Liver (tissue), 3 donors: ENCODE data around the gene LRRC36.

Source experiments
- CTCF ChIP-seq: fragments of 150-350 bp; IDR thresholded peaks from 2 replicates; pipeline ENCODE4 v1.5.1; 2017; ENCODE audit warnings: improper control_type of control experiment, low read depth, low read length; ENCODE audit not compliant: missing input control
- EGR1 ChIP-seq, 2 donors: IDR thresholded peaks; 2 replicates each; pipeline ENCODE4 v1.6.1; 2016 to 2018; ENCODE audit warnings: antibody characterized with exemption in 2 of 2, low read depth in 2 of 2
- FOXA2 ChIP-seq: IDR thresholded peaks from 2 replicates; pipeline ENCODE4 v1.6.1; 2016; ENCODE audit warnings: antibody characterized with exemption
- GABPA ChIP-seq, 2 donors: IDR thresholded peaks in 1 of 2; conservative IDR thresholded peaks in 1 of 2; 2 replicates each; pipeline ENCODE4 v1.6.1; 2016; ENCODE audit warnings: antibody characterized with exemption in 2 of 2, mild to moderate bottlenecking in 1 of 2, moderate library complexity in 1 of 2
- HNF4G ChIP-seq: IDR thresholded peaks from 2 replicates; pipeline ENCODE4 v1.6.1; 2016; ENCODE audit warnings: antibody characterized with exemption
- JUND ChIP-seq, 2 donors: IDR thresholded peaks; 2 replicates each; pipeline ENCODE4 v1.6.1; 2016; ENCODE audit warnings: antibody characterized with exemption in 2 of 2
- RAD21 ChIP-seq, 2 donors: IDR thresholded peaks; 2 replicates each; pipeline ENCODE4 v1.6.1; 2016; ENCODE audit warnings: antibody characterized with exemption in 2 of 2, mild to moderate bottlenecking in 2 of 2
- REST ChIP-seq: IDR thresholded peaks from 2 replicates; pipeline ENCODE4 v1.6.1; 2016; ENCODE audit warnings: antibody characterized with exemption, mild to moderate bottlenecking
- RXRA ChIP-seq, 2 donors: IDR thresholded peaks; 2 replicates each; pipeline ENCODE4 v1.6.1; 2017 to 2018; ENCODE audit warnings: antibody characterized with exemption in 2 of 2, mild to moderate bottlenecking in 1 of 2
- SP1 ChIP-seq: IDR thresholded peaks from 2 replicates; pipeline ENCODE4 v1.6.1; 2018; ENCODE audit warnings: antibody characterized with exemption, mild to moderate bottlenecking
- TAF1 ChIP-seq: conservative IDR thresholded peaks from 2 replicates; pipeline ENCODE4 v1.6.1; 2016; ENCODE audit warnings: antibody characterized with exemption, mild to moderate bottlenecking
- YY1 ChIP-seq: IDR thresholded peaks from 2 replicates; pipeline ENCODE4 v1.6.1; 2016; ENCODE audit warnings: antibody characterized with exemption, mild to moderate bottlenecking
- TF ChIP-seq, protein P1 (sequence below): IDR thresholded peaks from 2 replicates; pipeline ENCODE4 v1.6.1; 2016; ENCODE audit warnings: antibody characterized with exemption
- TF ChIP-seq, protein P2 (sequence below): IDR thresholded peaks from 2 replicates; pipeline ENCODE4 v1.6.1; 2016; ENCODE audit warnings: antibody characterized with exemption
- donor health status: healthy.
- donor health status: healthy.

GRCh38 chr16:67333315-67333714 is 6.7 kb downstream of the LRRC36 start:
- TF ChIP-seq REST (no peak), GABPA (IDR thresholded peaks at IDR 0.05 in 1 of 2, conservative IDR thresholded peaks at IDR 0.05 in 1 of 2) (no peak), CTCF (no peak), RXRA (IDR thresholded peaks at IDR 0.05) (no peak), YY1 (no peak), RAD21 (IDR thresholded peaks at IDR 0.05) (no peak), HNF4G (no peak), EGR1 (IDR thresholded peaks at IDR 0.05; ENCODE audit: low read depth in 2 of 2) (no peak), TAF1 (no peak), SP1 (no peak), JUND (IDR thresholded peaks at IDR 0.05) (no peak), FOXA2 (no peak)
- TF ChIP-seq, protein P1, sequence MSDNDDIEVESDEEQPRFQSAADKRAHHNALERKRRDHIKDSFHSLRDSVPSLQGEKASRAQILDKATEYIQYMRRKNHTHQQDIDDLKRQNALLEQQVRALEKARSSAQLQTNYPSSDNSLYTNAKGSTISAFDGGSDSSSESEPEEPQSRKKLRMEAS: no peak
- TF ChIP-seq, protein P2, sequence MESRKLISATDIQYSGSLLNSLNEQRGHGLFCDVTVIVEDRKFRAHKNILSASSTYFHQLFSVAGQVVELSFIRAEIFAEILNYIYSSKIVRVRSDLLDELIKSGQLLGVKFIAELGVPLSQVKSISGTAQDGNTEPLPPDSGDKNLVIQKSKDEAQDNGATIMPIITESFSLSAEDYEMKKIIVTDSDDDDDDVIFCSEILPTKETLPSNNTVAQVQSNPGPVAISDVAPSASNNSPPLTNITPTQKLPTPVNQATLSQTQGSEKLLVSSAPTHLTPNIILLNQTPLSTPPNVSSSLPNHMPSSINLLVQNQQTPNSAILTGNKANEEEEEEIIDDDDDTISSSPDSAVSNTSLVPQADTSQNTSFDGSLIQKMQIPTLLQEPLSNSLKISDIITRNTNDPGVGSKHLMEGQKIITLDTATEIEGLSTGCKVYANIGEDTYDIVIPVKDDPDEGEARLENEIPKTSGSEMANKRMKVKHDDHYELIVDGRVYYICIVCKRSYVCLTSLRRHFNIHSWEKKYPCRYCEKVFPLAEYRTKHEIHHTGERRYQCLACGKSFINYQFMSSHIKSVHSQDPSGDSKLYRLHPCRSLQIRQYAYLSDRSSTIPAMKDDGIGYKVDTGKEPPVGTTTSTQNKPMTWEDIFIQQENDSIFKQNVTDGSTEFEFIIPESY: no peak
